Ascending aorta (tissue), 2 donors: ENCODE data around the gene MITF. TPM values are rescaled to one million over a fixed set of nuclear protein-coding genes. Genes with fewer than 3 reads are reported as not detected.

Experiments used
- DNase-seq, 2 donors: peaks; one replicate each; pipeline ENCODE4 v3.0.0-alpha.2; 2019; ENCODE audit warnings: low spot score in 2 of 2
- H3K27ac ChIP-seq, 2 donors: fragments of 200-600 bp; sonication (generic); one replicate each; pipeline ENCODE4 v1.5.1; 2016 to 2017; ENCODE audit warnings: mild to moderate bottlenecking in 1 of 2
- H3K27me3 ChIP-seq: fragments of 200-600 bp; sonication (generic); one replicate; pipeline ENCODE4 v1.5.1; 2017
- H3K36me3 ChIP-seq, 2 donors: fragments of 200-600 bp; sonication (generic); one replicate each; pipeline ENCODE4 v1.5.1; 2016
- H3K4me1 ChIP-seq, 2 donors: fragments of 200-600 bp; sonication (generic); one replicate each; pipeline ENCODE4 v1.5.1; 2016 to 2017; ENCODE audit warnings: mild to moderate bottlenecking in 1 of 2
- H3K4me3 ChIP-seq, 2 donors: fragments of 200-600 bp; sonication (generic); one replicate each; pipeline ENCODE4 v1.5.1; 2016 to 2017; ENCODE audit warnings: mild to moderate bottlenecking in 1 of 2
- H3K9me3 ChIP-seq, 2 donors: fragments of 200-600 bp; sonication (generic); one replicate each; pipeline ENCODE4 v1.5.1; 2016
- CTCF ChIP-seq, 3 experiments: fragments of 200-600 bp in 2 of 3; fragments of 450-650 bp in 1 of 3; sonication (generic) in 2 of 3; IDR thresholded peaks; one replicate each; pipeline ENCODE4 v1.5.1; 2016 to 2019; ENCODE audit warnings: antibody characterized with exemption in 3 of 3, mild to moderate bottlenecking in 1 of 3, moderate library complexity in 1 of 3
- intact Hi-C: fragments of 100-400 bp; cut with DNase I; formaldehyde crosslinking; loops from one replicate; pipeline ENCODE4 v1.15.1; 2023
- total RNA-seq: library from RNA; depleted of rRNA; stranded (reverse); fragments of >200 nt; gene quantifications from one replicate; pipeline ENCODE4 v1.1.0, GENCODE V29; 2016

MITF gene
- total RNA-seq, 1 donor from 2014 or later, result 27.4 TPM

GRCh38 chr3:69718866-69719586 lies 20.2 kb upstream of the MITF start:
- no peak overlapping the region for H3K4me3 ChIP-seq
- H3K9me3 ChIP-seq, result no peaks in the 10 kb centered on the region
- no peaks in the 10 kb centered on the region for H3K27me3 ChIP-seq
- DNase-seq, result no peak
- intact Hi-C loops, result no loop called here
- no peak for TF ChIP-seq CTCF (IDR thresholded peaks at IDR 0.05)
- H3K4me1 ChIP-seq, result no peaks in the 10 kb centered on the region
- no peaks in the 10 kb centered on the region for H3K36me3 ChIP-seq
- no peak overlapping the region for H3K27ac ChIP-seq

GRCh38 chr3:69719587-69720122 lies 19.6 kb upstream of the MITF start:
- no peak overlapping the region for H3K27ac ChIP-seq
- no peak for DNase-seq
- intact Hi-C loops, result no loop called here
- no peaks in the 10 kb centered on the region for H3K4me1 ChIP-seq
- H3K4me3 ChIP-seq, result no peak overlapping the region
- H3K27me3 ChIP-seq, result no peaks in the 10 kb centered on the region
- TF ChIP-seq CTCF (IDR thresholded peaks at IDR 0.05), result no peak
- H3K9me3 ChIP-seq, result no peaks in the 10 kb centered on the region
- no peaks in the 10 kb centered on the region for H3K36me3 ChIP-seq

GRCh38 chr3:69720824-69721223 lies 18.4 kb upstream of the MITF start:
- intact Hi-C loops, result no loop called here
- H3K27me3 ChIP-seq, result no peaks in the 10 kb centered on the region
- no peak for DNase-seq
- no peak overlapping the region for H3K27ac ChIP-seq
- H3K4me3 ChIP-seq, result no peak overlapping the region
- H3K4me1 ChIP-seq, result no peaks in the 10 kb centered on the region
- no peaks in the 10 kb centered on the region for H3K36me3 ChIP-seq
- TF ChIP-seq CTCF (IDR thresholded peaks at IDR 0.05), result no peak
- H3K9me3 ChIP-seq, result no peaks in the 10 kb centered on the region

GRCh38 chr3:69723389-69723788 lies 15.9 kb upstream of the MITF start:
- H3K27me3 ChIP-seq, result no peaks in the 10 kb centered on the region
- H3K36me3 ChIP-seq, result no peaks in the 10 kb centered on the region
- H3K27ac ChIP-seq, result no peak overlapping the region
- no peak for DNase-seq
- intact Hi-C loops, result no loop called here
- no peaks in the 10 kb centered on the region for H3K4me1 ChIP-seq
- no peak overlapping the region for H3K4me3 ChIP-seq
- no peak for TF ChIP-seq CTCF (IDR thresholded peaks at IDR 0.05)
- H3K9me3 ChIP-seq, result no peaks in the 10 kb centered on the region

- Histone ChIP-seq H3K4me3 (no peak overlapping the region), H3K36me3 (no peaks in the 10 kb centered on the region), H3K9me3 (no peaks in the 10 kb centered on the region), H3K27me3 (no peaks in the 10 kb centered on the region), H3K4me1 (no peaks in the 10 kb centered on the region), H3K27ac (no peak overlapping the region)
- no peak for DNase-seq
- intact Hi-C loops, result no loop called here
- no peak for TF ChIP-seq CTCF (IDR thresholded peaks at IDR 0.05)
These were observed 14.4 kb upstream of the MITF start for GRCh38 chr3:69724722-69725435.
